WTC11 (cell line): ENCODE data around the gene CREB1. TPM values are rescaled to one million over a fixed set of nuclear protein-coding genes. Genes with fewer than 3 reads are reported as not detected.

Source experiments
- ATAC-seq: fragments of 200-7000 bp; cut with Tn5 transposase; 2 replicates; pipeline ENCODE4 v1.10.0; 2021; ENCODE audit warnings: mild to moderate bottlenecking, moderate library complexity
- CTCF ChIA-PET: fragments of 300-600 bp; sonication (Branson Sonifier 250); formaldehyde crosslinking; loops from one replicate; lab custom pipeline; 2021; ENCODE audit warnings: antibody characterized with exemption; lab: Charles Lee
- POLR2A ChIA-PET: fragments of 350-600 bp; sonication (Branson Sonifier 250); formaldehyde crosslinking; loops from one replicate; lab custom pipeline; 2021; ENCODE audit warnings: antibody characterized with exemption; lab: Charles Lee
- DNase-seq: peaks from one replicate; pipeline ENCODE4 v3.0.0; 2021; ENCODE audit warnings: low spot score
- H3K27ac Mint-ChIP-seq: 2 replicates; pipeline ENCODE4 v1.8.0; 2021; ENCODE audit warnings: mixed read lengths
- H3K27me3 Mint-ChIP-seq: 2 replicates; pipeline ENCODE4 v1.8.0; 2021; ENCODE audit warnings: low read depth, mild to moderate bottlenecking, moderate library complexity, mixed read lengths
- H3K36me3 Mint-ChIP-seq: 2 replicates; pipeline ENCODE4 v1.8.0; 2021; ENCODE audit warnings: mixed read lengths
- H3K4me1 Mint-ChIP-seq: 2 replicates; pipeline ENCODE4 v1.8.0; 2022; ENCODE audit warnings: mixed read lengths
- H3K4me3 Mint-ChIP-seq: 2 replicates; pipeline ENCODE4 v1.8.0; 2021; ENCODE audit warnings: mild to moderate bottlenecking, moderate library complexity, mixed read lengths
- H3K9me3 Mint-ChIP-seq: 2 replicates; pipeline ENCODE4 v1.8.0; 2021; ENCODE audit warnings: mixed read lengths
- ATF1 ChIP-seq: sonication (generic); formaldehyde crosslinking; IDR thresholded peaks from 2 replicates; pipeline ENCODE4 v1.8.1; 2023; ENCODE audit warnings: mild to moderate bottlenecking, moderate library complexity, missing genetic modification reagents
- CREB1 ChIP-seq: sonication (generic); formaldehyde crosslinking; IDR thresholded peaks from 2 replicates; pipeline ENCODE4 v1.8.0; 2023; ENCODE audit warnings: mild to moderate bottlenecking, missing genetic modification reagents
- HMGA2 ChIP-seq: fragments of 250-450 bp; sonication (Bioruptor Pico); IDR thresholded peaks from 2 replicates; pipeline ENCODE4 v1.4.0; 2021; ENCODE audit warnings: mild to moderate bottlenecking, moderate library complexity
- IRF2 ChIP-seq: sonication (generic); formaldehyde crosslinking; IDR thresholded peaks from 2 replicates; pipeline ENCODE4 v1.8.0; 2022; ENCODE audit warnings: low read depth, missing genetic modification reagents, borderline replicate concordance
- JAZF1 ChIP-seq: fragments of 250-450 bp; sonication (Bioruptor Pico); IDR thresholded peaks from 2 replicates; pipeline ENCODE4 v1.9.0; 2021; ENCODE audit warnings: moderate library complexity, mild to moderate bottlenecking, inconsistent platforms
- RORB ChIP-seq: fragments of 250-450 bp; sonication (Bioruptor Pico); IDR thresholded peaks from 2 replicates; pipeline ENCODE4 v1.9.0; 2021; ENCODE audit warnings: mild to moderate bottlenecking
- SOX15 ChIP-seq: fragments of 250-450 bp; sonication (Bioruptor Pico); IDR thresholded peaks from 2 replicates; pipeline ENCODE4 v1.9.0; 2021; ENCODE audit warnings: mild to moderate bottlenecking
- TEAD1 ChIP-seq: sonication (generic); formaldehyde crosslinking; IDR thresholded peaks from 2 replicates; pipeline ENCODE4 v1.8.0; 2022; ENCODE audit warnings: mild to moderate bottlenecking, missing genetic modification reagents
- TEAD4 ChIP-seq: sonication (generic); formaldehyde crosslinking; IDR thresholded peaks from 2 replicates; pipeline ENCODE4 v1.8.0; 2022; ENCODE audit warnings: mild to moderate bottlenecking, missing genetic modification reagents
- ZNF138 ChIP-seq: sonication (generic); formaldehyde crosslinking; conservative IDR thresholded peaks from 2 replicates; pipeline ENCODE4 v1.8.1; 2022; ENCODE audit warnings: mild to moderate bottlenecking, moderate library complexity, missing genetic modification reagents
- ZNF423 ChIP-seq: fragments of 250-450 bp; sonication (Bioruptor Pico); IDR thresholded peaks from 2 replicates; pipeline ENCODE4 v2.1.2; 2022; ENCODE audit warnings: mild to moderate bottlenecking, moderate library complexity
- total RNA-seq: library from RNA; stranded (reverse); gene quantifications from 3 replicates; pipeline ENCODE4 v1.2.3, GENCODE V29; 2021
- TF ChIP-seq, protein P1 (sequence below): sonication (generic); formaldehyde crosslinking; IDR thresholded peaks from 2 replicates; pipeline ENCODE4 v1.8.1; 2023; ENCODE audit warnings: mild to moderate bottlenecking, missing genetic modification reagents, borderline replicate concordance
- TF ChIP-seq, protein P2 (sequence below): sonication (generic); formaldehyde crosslinking; IDR thresholded peaks from 2 replicates; pipeline ENCODE4 v1.8.1; 2023; ENCODE audit warnings: mild to moderate bottlenecking, missing genetic modification reagents
- TF ChIP-seq, protein P3 (sequence below): sonication (generic); formaldehyde crosslinking; IDR thresholded peaks from 2 replicates; pipeline ENCODE4 v1.8.0; 2022; ENCODE audit warnings: missing genetic modification reagents
- TF ChIP-seq, protein P4 (sequence below): sonication (generic); formaldehyde crosslinking; IDR thresholded peaks from 2 replicates; pipeline ENCODE4 v1.8.0; 2023; ENCODE audit warnings: missing genetic modification reagents, mild to moderate bottlenecking, borderline replicate concordance
- TF ChIP-seq, protein P5 (sequence below): sonication (generic); formaldehyde crosslinking; IDR thresholded peaks from 2 replicates; pipeline ENCODE4 v1.8.1; 2022; ENCODE audit warnings: low read depth, mild to moderate bottlenecking, moderate library complexity, missing genetic modification reagents, borderline replicate concordance

Gene CREB1
- total RNA-seq, 1 experiment from 2014 or later: 97.7 TPM

- TF ChIP-seq RORB (CRISPR knock-in tag): no peak
- no peak for TF ChIP-seq CREB1 (CRISPR knock-in tag)
- TF ChIP-seq TEAD4 (CRISPR knock-in tag): no peak
- no peak for TF ChIP-seq SOX15
- TF ChIP-seq TEAD1 (CRISPR knock-in tag): no peak
- TF ChIP-seq, protein P1, sequence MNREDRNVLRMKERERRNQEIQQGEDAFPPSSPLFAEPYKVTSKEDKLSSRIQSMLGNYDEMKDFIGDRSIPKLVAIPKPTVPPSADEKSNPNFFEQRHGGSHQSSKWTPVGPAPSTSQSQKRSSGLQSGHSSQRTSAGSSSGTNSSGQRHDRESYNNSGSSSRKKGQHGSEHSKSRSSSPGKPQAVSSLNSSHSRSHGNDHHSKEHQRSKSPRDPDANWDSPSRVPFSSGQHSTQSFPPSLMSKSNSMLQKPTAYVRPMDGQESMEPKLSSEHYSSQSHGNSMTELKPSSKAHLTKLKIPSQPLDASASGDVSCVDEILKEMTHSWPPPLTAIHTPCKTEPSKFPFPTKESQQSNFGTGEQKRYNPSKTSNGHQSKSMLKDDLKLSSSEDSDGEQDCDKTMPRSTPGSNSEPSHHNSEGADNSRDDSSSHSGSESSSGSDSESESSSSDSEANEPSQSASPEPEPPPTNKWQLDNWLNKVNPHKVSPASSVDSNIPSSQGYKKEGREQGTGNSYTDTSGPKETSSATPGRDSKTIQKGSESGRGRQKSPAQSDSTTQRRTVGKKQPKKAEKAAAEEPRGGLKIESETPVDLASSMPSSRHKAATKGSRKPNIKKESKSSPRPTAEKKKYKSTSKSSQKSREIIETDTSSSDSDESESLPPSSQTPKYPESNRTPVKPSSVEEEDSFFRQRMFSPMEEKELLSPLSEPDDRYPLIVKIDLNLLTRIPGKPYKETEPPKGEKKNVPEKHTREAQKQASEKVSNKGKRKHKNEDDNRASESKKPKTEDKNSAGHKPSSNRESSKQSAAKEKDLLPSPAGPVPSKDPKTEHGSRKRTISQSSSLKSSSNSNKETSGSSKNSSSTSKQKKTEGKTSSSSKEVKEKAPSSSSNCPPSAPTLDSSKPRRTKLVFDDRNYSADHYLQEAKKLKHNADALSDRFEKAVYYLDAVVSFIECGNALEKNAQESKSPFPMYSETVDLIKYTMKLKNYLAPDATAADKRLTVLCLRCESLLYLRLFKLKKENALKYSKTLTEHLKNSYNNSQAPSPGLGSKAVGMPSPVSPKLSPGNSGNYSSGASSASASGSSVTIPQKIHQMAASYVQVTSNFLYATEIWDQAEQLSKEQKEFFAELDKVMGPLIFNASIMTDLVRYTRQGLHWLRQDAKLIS (CRISPR knock-in tag): no peak
Measured at GRCh38 chr2:207531032-207531952, 1.5 kb downstream of the CREB1 start (continued).

DNA sequence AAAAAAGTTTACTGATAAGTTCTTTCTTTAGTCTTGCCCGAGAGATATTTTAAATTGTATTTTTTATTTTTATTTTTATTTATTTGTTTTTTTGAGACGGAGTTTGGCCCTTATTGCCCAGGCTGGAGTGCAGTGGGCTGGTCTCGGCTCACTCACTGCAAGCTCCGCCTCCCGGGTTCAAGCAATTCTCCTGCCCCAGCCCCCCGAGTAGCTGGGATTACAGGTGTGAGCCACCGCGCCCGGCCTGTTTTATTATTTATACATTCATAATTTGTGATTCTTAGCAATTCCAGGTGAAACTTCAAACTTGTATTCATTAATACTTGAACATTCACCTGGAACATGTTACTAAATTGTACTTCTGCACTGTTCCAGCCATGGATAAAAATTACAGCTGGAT lies 2.9 kb downstream of the CREB1 start:
- DNase-seq (no peak), ATAC-seq (no peak)
- Mint-ChIP-seq H3K27me3 (peaks cover 10% of the 10 kb centered on the region), H3K4me3 (peak overlapping the region; percentile 95; the same call in 1 of the 2 replicates), H3K4me1 (peaks cover 59% of the 10 kb centered on the region), H3K9me3 (no peaks in the 10 kb centered on the region), H3K27ac (no peak overlapping the region), H3K36me3 (peaks cover 11% of the 10 kb centered on the region; the same call in 1 of the 2 replicates)
- ChIA-PET POLR2A (interaction anchor here (1.5 kb wide), 1 partner anchor 8 kb away, joined by 14 read pairs; no protein-coding TSS in a partner anchor), CTCF (no interaction called here)
- TF ChIP-seq, protein P2, sequence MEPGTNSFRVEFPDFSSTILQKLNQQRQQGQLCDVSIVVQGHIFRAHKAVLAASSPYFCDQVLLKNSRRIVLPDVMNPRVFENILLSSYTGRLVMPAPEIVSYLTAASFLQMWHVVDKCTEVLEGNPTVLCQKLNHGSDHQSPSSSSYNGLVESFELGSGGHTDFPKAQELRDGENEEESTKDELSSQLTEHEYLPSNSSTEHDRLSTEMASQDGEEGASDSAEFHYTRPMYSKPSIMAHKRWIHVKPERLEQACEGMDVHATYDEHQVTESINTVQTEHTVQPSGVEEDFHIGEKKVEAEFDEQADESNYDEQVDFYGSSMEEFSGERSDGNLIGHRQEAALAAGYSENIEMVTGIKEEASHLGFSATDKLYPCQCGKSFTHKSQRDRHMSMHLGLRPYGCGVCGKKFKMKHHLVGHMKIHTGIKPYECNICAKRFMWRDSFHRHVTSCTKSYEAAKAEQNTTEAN (CRISPR knock-in tag): no peak
- TF ChIP-seq ZNF423 (CRISPR knock-in tag) (no peak), HMGA2 (CRISPR knock-in tag) (0 out of 2 replicates have a peak, but pooled peaks have one; percentile 34), IRF2 (no peak)

GRCh38 chr2:207533461-207534008 lies 3.8 kb downstream of the CREB1 start:
- Mint-ChIP-seq H3K27ac (0 out of 2 replicates have a peak overlapping the region, but pooled peaks have one; percentile 45), H3K4me3 (no peak overlapping the region), H3K36me3 (peaks cover 12% of the 10 kb centered on the region; the same call in 1 of the 2 replicates), H3K9me3 (no peaks in the 10 kb centered on the region), H3K27me3 (peaks cover 1% of the 10 kb centered on the region; the same call in 1 of the 2 replicates), H3K4me1 (peaks cover 55% of the 10 kb centered on the region)
- CTCF ChIA-PET: no interaction called here
- DNase-seq: no peak
- POLR2A ChIA-PET: no interaction called here
- ATAC-seq: no peak
- TF ChIP-seq, protein P3, sequence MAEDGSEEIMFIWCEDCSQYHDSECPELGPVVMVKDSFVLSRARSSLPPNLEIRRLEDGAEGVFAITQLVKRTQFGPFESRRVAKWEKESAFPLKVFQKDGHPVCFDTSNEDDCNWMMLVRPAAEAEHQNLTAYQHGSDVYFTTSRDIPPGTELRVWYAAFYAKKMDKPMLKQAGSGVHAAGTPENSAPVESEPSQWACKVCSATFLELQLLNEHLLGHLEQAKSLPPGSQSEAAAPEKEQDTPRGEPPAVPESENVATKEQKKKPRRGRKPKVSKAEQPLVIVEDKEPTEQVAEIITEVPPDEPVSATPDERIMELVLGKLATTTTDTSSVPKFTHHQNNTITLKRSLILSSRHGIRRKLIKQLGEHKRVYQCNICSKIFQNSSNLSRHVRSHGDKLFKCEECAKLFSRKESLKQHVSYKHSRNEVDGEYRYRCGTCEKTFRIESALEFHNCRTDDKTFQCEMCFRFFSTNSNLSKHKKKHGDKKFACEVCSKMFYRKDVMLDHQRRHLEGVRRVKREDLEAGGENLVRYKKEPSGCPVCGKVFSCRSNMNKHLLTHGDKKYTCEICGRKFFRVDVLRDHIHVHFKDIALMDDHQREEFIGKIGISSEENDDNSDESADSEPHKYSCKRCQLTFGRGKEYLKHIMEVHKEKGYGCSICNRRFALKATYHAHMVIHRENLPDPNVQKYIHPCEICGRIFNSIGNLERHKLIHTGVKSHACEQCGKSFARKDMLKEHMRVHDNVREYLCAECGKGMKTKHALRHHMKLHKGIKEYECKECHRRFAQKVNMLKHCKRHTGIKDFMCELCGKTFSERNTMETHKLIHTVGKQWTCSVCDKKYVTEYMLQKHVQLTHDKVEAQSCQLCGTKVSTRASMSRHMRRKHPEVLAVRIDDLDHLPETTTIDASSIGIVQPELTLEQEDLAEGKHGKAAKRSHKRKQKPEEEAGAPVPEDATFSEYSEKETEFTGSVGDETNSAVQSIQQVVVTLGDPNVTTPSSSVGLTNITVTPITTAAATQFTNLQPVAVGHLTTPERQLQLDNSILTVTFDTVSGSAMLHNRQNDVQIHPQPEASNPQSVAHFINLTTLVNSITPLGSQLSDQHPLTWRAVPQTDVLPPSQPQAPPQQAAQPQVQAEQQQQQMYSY (CRISPR knock-in tag): no peak
- TF ChIP-seq, protein P4, sequence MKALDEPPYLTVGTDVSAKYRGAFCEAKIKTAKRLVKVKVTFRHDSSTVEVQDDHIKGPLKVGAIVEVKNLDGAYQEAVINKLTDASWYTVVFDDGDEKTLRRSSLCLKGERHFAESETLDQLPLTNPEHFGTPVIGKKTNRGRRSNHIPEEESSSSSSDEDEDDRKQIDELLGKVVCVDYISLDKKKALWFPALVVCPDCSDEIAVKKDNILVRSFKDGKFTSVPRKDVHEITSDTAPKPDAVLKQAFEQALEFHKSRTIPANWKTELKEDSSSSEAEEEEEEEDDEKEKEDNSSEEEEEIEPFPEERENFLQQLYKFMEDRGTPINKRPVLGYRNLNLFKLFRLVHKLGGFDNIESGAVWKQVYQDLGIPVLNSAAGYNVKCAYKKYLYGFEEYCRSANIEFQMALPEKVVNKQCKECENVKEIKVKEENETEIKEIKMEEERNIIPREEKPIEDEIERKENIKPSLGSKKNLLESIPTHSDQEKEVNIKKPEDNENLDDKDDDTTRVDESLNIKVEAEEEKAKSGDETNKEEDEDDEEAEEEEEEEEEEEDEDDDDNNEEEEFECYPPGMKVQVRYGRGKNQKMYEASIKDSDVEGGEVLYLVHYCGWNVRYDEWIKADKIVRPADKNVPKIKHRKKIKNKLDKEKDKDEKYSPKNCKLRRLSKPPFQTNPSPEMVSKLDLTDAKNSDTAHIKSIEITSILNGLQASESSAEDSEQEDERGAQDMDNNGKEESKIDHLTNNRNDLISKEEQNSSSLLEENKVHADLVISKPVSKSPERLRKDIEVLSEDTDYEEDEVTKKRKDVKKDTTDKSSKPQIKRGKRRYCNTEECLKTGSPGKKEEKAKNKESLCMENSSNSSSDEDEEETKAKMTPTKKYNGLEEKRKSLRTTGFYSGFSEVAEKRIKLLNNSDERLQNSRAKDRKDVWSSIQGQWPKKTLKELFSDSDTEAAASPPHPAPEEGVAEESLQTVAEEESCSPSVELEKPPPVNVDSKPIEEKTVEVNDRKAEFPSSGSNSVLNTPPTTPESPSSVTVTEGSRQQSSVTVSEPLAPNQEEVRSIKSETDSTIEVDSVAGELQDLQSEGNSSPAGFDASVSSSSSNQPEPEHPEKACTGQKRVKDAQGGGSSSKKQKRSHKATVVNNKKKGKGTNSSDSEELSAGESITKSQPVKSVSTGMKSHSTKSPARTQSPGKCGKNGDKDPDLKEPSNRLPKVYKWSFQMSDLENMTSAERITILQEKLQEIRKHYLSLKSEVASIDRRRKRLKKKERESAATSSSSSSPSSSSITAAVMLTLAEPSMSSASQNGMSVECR: no peak
- TF ChIP-seq, protein P5, sequence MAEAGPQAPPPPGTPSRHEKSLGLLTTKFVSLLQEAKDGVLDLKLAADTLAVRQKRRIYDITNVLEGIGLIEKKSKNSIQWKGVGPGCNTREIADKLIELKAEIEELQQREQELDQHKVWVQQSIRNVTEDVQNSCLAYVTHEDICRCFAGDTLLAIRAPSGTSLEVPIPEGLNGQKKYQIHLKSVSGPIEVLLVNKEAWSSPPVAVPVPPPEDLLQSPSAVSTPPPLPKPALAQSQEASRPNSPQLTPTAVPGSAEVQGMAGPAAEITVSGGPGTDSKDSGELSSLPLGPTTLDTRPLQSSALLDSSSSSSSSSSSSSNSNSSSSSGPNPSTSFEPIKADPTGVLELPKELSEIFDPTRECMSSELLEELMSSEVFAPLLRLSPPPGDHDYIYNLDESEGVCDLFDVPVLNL (CRISPR knock-in tag): no peak
- no peak for TF ChIP-seq JAZF1 (CRISPR knock-in tag)
- TF ChIP-seq ZNF138 (CRISPR knock-in tag): no peak
- no peak for TF ChIP-seq ATF1 (CRISPR knock-in tag)
